Tibial artery (tissue), 4 donors: ENCODE results near the gene HSD11B2.

Experiments used
- DNase-seq, 2 donors: peaks; one replicate each; pipeline ENCODE4 v3.0.0-alpha.2; 2019
- H3K27ac ChIP-seq, 2 donors: fragments of 200-600 bp; sonication (generic) in 1 of 2; 1 replicate in 1 of 2; 2 replicates in 1 of 2; pipeline ENCODE4 v1.5.1; 2018 to 2019; ENCODE audit warnings: mild to moderate bottlenecking in 1 of 2
- H3K27me3 ChIP-seq, 2 donors: fragments of 200-600 bp; sonication (generic) in 1 of 2; one replicate each; pipeline versions ENCODE4 v1.5.1 to v1.6.0; 2016 to 2019
- H3K36me3 ChIP-seq, 3 donors: fragments of 200-600 bp; sonication (generic) in 2 of 3; one replicate each; pipeline ENCODE4 v1.5.1; 2016 to 2019; ENCODE audit warnings: mild to moderate bottlenecking in 2 of 3
- H3K4me1 ChIP-seq, 4 donors: fragments of 200-600 bp; sonication (generic) in 2 of 4; 1 replicate in 3 of 4; 2 replicates in 1 of 4; pipeline ENCODE4 v1.5.1; 2016 to 2019
- H3K4me3 ChIP-seq, 2 donors: fragments of 200-600 bp; sonication (generic) in 1 of 2; 1 replicate in 1 of 2; 2 replicates in 1 of 2; pipeline ENCODE4 v1.5.1; 2018 to 2019; ENCODE audit warnings: mild to moderate bottlenecking in 2 of 2
- H3K9me3 ChIP-seq, 3 donors: fragments of 200-600 bp; sonication (generic) in 1 of 3; one replicate each; pipeline ENCODE4 v1.5.1; 2016 to 2019
- intact Hi-C: fragments of 100-400 bp; cut with DNase I; formaldehyde crosslinking; loops from one replicate; pipeline ENCODE4 v1.15.0; 2023; ENCODE audit warnings: low total_unique reads
- TF ChIP-seq, protein P1 (sequence below), 2 experiments: fragments of 200-600 bp in 1 of 2; fragments of 450-650 bp in 1 of 2; IDR thresholded peaks; one replicate each; pipeline ENCODE4 v1.5.1; 2017 to 2019; ENCODE audit warnings: antibody characterized with exemption in 2 of 2, mild to moderate bottlenecking in 1 of 2, moderate library complexity in 1 of 2

The HSD11B2 gene

DNA sequence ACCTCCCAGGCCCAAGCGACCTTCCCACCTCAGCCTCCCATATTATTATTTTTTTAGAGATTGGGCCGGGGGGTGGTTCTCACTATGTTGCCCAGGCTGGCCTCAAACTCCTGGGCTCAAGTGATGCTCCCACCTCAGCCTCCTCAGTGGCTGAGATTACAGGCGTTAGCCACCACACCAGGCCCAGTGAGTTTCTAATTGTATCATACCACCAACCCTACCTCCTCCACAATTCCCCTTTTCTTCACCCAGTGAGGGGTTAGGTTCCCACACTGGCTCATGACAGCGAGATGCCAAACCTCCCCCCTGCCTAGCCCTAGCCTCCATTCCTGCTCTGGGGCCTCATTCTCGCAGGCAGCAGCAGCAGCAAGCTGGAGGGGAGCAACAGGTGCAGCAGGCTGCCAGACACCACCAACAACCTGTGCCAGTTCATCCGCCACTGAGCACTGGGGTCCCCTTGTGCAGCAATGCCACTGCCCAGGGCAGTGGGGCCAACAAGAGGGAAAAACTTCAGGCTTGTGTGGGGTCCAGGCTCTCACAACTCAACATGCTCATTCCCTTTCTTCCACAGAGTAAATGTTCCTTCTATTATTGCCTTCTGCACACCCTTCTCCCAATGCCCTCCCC is 41.0 kb downstream of the HSD11B2 start:
- Histone ChIP-seq H3K4me1 (peaks cover 0 to 30% (median 18%) of the 10 kb centered on the region in 4 donors), H3K27me3 (no peaks in the 10 kb centered on the region), H3K9me3 (no peaks in the 10 kb centered on the region), H3K36me3 (no peaks in the 10 kb centered on the region), H3K4me3 (no peak overlapping the region), H3K27ac (no peak overlapping the region)
- DNase-seq, result no peak
- intact Hi-C loops, result no loop called here
- TF ChIP-seq, protein P1, sequence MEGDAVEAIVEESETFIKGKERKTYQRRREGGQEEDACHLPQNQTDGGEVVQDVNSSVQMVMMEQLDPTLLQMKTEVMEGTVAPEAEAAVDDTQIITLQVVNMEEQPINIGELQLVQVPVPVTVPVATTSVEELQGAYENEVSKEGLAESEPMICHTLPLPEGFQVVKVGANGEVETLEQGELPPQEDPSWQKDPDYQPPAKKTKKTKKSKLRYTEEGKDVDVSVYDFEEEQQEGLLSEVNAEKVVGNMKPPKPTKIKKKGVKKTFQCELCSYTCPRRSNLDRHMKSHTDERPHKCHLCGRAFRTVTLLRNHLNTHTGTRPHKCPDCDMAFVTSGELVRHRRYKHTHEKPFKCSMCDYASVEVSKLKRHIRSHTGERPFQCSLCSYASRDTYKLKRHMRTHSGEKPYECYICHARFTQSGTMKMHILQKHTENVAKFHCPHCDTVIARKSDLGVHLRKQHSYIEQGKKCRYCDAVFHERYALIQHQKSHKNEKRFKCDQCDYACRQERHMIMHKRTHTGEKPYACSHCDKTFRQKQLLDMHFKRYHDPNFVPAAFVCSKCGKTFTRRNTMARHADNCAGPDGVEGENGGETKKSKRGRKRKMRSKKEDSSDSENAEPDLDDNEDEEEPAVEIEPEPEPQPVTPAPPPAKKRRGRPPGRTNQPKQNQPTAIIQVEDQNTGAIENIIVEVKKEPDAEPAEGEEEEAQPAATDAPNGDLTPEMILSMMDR (IDR thresholded peaks at IDR 0.05), result no peak

DNA sequence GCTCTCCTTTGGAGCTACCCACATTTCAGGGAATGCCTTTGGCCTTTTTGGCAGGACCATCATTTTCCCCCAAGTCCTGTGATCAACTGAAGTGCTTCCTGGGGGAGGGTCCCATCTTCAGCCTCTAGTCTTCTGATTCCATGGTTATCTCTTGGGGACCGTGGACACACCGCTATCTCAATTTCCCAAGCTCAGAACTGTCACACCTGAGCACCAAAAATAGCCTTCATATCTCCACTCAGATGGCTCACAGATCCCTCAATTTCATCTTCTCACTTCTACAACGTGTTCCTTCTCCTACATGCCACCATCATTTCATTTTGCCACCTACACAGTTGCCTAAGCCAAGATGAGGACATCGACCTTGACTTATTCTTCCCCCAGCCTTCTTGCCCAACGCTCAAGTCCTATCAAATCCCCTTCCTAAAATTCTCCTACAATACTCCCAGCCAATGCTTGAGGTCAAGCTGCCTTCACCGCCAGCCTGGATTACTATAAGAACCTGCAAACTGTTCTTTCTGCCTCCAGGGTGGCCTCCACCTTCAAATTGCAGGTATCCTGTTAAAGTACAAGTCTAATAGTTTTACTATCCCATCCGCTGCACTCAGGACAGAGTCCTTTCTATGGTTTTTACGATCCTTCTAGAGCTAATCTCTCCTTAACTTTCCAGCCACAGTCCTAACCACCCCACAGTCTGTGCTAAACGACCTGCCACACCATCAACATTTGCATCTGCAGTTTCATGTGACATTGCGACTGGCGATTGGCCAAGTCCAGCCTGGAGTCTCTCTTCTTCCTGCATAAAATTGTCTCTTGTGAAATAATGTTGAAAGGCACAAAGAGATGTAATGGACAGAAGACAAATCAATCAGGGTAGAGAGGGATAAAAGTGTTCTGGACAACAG is 43.9 kb downstream of the HSD11B2 start:
- Histone ChIP-seq H3K36me3 (no peaks in the 10 kb centered on the region), H3K9me3 (no peaks in the 10 kb centered on the region), H3K27me3 (no peaks in the 10 kb centered on the region), H3K4me1 (peaks cover 0 to 46% (median 30%) of the 10 kb centered on the region in 4 donors), H3K4me3 (no peak overlapping the region), H3K27ac (no peak overlapping the region)
- intact Hi-C loops, result no loop called here
- TF ChIP-seq, protein P1 (IDR thresholded peaks at IDR 0.05), result no peak
- no peak for DNase-seq

DNA sequence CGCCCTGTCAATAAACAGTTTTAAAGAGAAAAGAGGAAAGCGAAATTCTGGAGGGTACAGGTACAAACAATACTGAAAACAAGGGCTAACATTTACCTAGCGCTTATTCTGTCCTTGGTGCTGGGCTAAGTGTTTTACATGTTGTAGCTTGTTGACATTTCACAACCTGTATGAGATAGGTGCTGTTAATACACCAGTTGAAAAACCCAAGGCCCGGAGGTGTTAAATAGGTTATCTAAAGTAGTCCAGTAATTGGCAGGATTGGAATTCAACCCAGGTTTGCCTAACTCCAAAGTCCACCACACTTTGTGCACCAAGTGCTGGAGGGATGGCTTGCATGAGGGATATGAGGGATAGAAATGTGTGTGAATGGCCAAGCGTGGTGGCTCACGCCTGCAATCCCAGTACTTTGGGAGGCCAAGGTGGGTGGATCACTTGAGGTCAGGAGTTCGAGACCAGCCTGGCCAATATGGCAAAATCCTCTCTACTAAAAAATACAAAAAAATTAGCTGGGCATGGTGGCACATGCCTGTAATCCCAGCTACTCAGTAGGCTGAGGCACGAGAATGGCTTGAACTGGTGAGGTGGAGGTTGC is 47.1 kb downstream of the HSD11B2 start:
- intact Hi-C loops, result no loop called here
- DNase-seq, result no peak
- H3K4me1 ChIP-seq, result peaks cover 0 to 49% (median 37%) of the 10 kb centered on the region in 4 donors
- no peaks in the 10 kb centered on the region for H3K9me3 ChIP-seq
- H3K4me3 ChIP-seq, result no peak overlapping the region
- no peaks in the 10 kb centered on the region for H3K36me3 ChIP-seq
- TF ChIP-seq, protein P1 (IDR thresholded peaks at IDR 0.05), result no peak
- no peaks in the 10 kb centered on the region for H3K27me3 ChIP-seq
- H3K27ac ChIP-seq, result no peak overlapping the region

DNA sequence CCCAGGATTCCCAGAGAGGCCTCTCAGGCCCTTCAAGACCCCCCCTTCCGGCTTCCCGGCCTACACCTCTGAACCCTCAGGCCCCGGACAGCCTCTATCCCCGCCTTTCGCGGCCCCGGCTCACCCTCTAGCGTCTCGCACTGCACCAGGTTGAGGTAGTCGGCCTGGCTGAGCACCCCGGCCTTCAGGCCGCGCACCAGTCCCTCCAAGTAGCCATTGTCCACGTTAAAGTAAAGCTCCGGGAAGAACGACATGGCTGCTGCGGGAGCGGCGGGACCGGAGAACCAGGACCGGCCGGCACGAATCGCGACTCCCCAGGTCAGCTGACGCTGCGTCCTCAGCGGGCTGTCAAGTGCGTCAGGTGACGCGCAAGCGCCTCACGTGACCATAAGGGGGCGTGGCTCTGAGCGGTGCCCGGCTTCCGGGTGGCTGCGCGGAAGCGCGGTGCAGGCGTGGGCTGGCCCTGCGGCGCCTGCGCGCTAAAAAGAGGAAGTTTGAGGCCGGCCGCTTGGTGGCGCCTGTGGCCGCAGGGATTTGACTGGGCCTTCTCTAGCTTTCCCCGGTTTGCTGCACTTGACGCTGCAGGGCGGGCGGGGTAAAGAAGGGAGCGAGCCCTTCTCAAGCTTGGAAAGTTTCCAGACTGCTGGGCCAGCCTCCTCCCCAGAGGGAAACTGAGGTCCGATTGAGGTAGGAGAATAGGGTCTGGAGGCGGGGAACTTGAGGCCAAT is 50.1 kb downstream of the HSD11B2 start, which contains the start of gene ATP6V0D1:
Gene ATP6V0D1, minus strand, starts transcription at position 325 of the 728 bp plus-strand sequence. Its CDS starts 71 bp downstream, at position 254.
- no peaks in the 10 kb centered on the region for H3K9me3 ChIP-seq
- TF ChIP-seq, protein P1 (IDR thresholded peaks at IDR 0.05), result peak; percentile 89 to 91

More for the DNA sequence above, 50.1 kb downstream of the HSD11B2 start, which contains the start of gene ATP6V0D1:
- intact Hi-C loops, result no loop called here
- peaks cover 0 to 10% (median 0%) of the 10 kb centered on the region in 3 donors for H3K36me3 ChIP-seq
- peak within 1 kb of the TSS; percentile 84 to 87 for H3K27ac ChIP-seq
- H3K4me1 ChIP-seq, result peaks cover 0 to 39% (median 34%) of the 10 kb centered on the region in 4 donors
- peak; percentile 97 to 99 for DNase-seq
- H3K4me3 ChIP-seq, result peak within 1 kb of the TSS; percentile 88 to 89
- H3K27me3 ChIP-seq, result no peaks in the 10 kb centered on the region
